DMS 273 (cell line): ENCODE measurements around the gene PCDH18.

Experiments
- DNase-seq: peaks from one replicate; lab custom pipeline; 2025; ENCODE audit not compliant: unreplicated experiment; lab: John Stamatoyannopoulos, UW

Gene PCDH18

DNA sequence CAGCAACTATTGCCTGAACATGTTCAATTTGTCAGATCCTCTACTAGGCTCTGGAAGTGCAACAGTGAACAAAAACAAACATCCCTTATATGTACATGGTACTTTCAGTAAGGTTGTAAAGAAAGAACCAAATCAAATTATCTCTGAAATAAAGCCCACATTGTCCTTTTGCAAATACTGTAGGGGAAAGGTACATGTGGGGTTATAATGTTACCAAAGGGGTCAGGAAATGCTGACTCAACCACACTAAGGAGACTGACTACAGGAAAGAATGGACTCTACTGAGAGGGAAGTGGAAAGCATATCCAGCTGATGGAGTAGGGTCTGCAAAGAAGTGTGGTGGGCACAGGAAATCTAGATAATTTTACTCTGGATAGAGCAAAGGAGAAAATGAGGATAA lies 61.5 kb downstream of the PCDH18 start:
- no peak for DNase-seq
